Suppressor macrophage treated with lipopolysaccharide for 1 hour (primary cell): ENCODE results near the gene PRKAG2.
"Not testable (repeated sequence)": the region's sequence is repeated elsewhere in the genome, so short reads cannot be mapped to it uniquely, and the experiment has no call there.

Experiments used
- DNase-seq, 3 donors: peaks; one replicate each; pipeline ENCODE4 v3.0.0-alpha.2; 2020 to 2022

The PRKAG2 gene

DNA sequence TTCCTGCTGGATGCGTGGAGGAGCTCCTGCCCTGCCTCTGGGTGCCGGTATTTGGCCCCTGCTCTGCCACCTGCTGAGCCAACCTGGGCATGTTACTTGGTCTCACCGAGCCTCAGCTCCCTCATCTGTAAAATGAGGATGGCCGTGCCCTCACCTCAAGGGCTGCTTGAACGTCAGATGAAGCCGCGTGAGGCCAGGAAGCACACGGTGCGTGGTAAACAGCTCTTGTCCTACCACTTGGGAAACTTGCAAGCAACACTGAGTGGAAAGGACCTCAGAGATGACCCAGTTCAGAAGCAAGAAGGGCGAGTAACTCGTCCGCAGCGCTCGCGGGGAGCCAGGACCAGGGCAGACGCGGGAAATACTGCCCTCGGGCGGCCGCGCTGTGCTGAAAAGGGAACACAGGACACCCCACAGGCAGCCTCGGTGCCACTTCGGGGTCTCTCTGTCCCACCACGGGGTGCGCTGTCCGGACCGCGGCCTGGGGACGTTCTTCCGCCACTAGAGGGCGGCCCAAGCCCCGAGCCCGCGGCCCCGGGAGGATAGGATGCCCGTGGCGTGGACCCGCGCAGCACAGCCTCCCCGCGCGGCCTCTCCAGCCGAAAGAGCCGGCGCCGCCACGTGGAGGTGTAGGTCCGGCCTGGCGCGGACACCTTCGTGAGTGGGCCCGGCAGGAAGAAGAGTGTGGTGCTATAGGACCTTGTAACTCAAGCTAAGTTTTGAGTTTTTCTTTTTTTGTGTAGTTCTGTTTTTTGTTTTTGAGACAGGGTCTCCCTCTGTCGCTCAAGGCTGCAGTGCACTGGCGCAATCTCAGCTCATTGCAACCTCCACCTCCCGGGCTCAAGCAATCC, 94.1 kb downstream of the PRKAG2 start:
- DNase-seq, result peak; percentile 90 to 94 (median 93)

DNA sequence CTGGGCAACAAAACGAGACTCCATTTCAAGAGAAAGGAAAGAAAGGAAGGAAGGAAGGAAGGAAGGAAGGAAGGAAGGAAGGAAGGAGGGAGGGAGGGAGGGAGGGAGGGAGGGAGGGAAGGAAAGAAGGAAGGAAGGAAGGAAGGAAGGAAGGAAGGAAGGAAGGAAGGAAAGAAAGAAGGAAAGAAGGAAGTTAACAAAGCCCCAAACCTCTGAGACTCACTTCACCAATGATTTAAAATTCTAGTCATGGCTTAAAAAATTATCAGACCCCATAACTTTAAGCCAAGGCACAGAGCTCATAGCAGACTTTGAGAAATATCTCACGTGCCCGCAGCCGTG, 94.7 kb downstream of the PRKAG2 start:
- DNase-seq, result not testable (repeated sequence)

DNA sequence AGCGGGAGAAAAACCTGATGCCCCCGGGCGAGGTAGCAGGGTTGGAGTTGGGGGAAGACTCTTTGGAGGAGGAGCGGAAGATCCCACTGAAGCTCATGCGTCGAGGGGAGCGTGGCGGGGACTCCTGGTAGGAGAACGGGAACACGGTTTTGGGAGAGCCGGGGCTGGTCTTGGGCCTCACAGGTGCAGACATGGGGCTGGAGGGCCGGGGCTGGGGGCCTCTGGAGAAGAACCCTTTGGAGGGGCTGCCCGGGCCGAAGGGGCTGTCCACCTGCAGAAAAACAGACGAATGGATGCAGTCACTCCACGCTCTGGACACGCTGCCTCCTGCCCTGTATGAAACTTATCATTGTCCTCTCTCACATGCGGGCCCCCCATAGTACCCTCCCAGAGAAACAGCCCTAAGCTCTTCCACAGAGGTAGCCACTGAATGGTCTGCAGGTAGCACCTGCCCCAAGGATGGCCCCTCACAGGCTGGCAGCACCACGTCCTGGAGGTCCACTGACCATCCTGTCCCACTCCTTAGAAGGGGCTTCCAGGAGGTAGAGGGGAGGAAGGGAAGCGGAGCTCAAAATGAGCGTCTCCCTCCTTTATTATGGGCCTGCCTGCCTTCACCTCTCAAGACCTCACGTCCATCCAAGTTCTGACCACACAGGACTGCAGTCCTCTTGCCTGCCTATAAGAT, 95.6 kb downstream of the PRKAG2 start:
- DNase-seq, result no peak

DNA sequence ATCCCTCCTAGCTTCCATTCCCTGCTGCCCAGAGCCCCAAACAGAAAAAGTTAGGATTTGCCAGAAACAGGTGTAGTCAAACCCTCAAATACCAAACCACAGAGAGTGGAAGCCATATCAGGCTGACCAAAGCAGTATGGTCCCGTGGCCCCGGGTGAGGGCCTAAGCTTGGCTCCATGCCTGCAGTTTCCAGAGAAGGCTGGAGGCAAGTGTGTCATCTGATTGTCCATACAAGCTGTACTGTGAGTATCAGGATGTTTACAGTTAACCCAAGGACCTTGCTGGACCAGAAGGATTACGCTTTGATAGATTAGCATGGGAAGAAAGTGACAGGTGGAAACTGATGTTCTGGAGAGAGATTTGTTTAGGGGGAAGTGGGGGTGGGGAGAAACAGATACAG, 96.3 kb downstream of the PRKAG2 start:
- DNase-seq, result no peak

DNA sequence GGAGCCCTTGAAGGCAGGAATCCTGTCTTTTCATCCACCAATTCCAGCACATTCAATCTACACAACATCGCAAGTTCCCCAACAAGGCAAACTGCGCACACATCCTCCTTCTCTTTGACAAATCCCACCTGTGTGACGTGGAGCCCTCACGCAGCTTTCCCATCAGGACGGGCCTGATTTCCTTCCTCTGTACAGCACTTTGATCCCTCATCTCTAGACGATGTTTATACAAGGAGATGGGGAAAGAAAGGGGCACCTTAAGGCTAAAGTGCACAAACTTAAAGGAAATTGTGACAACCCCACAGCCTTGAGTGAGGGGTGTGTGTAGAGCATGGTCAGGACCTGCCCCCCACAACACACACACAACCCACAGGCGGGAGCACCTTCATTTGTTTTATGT, 97.2 kb downstream of the PRKAG2 start:
- DNase-seq, result no peak

DNA sequence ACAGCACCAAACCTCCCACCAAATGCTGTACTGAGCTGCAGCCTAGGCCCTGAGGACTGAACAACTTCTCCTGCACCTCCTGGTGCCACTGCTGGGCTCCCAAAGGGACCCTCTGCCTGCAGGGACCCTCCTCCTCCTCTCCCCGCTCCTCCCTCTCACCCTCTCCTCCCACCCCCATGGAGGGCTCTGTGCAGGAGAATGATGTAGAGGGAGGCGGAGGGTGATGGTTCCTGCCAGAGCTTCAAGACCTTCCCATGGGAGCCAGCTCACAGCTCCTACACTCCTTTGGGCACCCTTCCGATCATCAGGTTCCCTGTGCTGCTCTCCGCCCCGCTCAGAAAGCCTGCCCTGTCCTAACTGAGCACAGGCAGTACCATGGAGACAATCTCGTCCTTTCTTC, 97.7 kb downstream of the PRKAG2 start:
- no peak for DNase-seq

DNA sequence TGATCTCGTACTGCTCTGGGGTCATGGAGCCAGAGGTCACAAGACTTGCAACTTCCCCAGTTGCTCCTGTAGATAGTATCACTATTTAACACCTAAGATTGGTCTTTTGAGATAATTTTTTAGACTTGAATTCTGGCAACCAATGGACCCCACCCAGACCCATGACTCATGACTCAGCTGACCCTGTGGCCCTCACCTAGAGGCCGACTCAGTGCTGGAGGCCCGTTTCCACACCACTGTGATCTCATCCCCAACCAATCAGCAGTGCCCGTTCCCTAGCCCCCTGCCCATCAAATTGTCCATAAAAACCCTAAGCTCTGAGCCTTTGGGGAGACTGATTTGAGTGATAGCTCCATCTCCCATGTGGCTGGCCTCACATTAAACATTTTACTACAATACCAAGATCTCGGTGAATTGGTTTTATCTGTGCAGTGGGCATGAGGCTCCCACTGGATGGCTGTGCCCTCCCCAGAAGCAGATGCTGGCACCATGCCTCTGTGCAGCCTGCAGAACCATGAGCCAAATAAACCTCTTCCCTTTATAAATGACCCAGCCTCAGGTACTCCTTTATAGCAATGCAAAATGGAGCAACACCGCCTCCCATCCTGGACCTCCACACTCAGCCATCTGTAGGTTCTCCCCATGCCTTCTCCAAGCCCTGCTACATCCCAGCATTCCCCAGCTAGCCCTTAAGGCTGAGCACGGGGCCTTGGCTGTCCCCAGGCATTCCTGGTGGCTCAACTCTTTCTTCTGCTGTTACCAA, 98.8 kb downstream of the PRKAG2 start:
- no peak for DNase-seq

DNA sequence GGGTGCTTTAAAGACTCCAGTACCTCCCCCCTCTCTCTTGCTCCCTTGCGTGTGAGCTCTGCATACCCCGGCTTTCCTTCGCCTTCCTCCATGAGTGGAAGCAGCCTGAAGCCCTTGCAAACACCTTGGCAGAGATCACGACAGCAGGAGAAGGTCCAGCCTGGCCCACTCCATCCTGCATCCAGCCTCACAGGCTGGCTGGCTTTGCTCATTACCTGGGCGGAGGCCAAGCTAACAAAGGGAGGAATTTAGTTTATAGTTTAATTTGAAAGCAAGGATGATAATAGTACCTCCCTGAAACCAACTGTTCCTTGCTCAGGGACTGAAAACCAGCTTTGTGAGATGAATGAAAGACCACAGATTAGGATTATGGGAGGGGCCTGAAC, 99.4 kb downstream of the PRKAG2 start:
- no peak for DNase-seq

DNA sequence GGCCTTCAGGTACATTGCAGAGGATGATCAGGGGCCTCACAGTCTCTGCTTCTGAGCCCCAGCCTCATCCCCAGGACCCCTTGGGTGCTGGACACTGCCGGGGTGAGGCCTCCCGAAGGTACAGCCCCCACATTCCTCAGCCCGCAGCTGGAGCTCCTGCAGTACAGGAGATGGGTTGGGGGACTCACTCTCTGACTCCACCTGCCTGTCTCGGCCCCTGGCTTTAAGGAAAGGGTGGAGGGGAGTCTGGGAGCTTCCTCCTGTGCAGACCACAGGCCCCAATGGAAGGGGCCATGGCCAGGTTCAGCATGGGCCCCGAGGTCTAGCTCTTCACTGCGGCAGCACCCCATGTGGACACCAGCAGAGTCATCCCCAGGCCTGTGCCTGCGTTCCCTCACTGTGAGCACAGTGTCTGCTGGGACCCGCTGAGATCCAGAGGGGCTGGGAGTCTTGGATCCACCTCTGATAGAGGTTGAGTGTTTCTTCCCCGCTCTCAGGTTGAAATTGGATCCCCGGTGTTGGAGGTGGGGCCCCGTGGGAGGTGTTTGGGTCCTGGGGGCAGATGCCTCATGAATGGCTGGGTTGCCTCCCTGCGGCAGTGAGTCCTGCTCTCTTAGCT, 99.9 kb downstream of the PRKAG2 start:
- no peak for DNase-seq

DNA sequence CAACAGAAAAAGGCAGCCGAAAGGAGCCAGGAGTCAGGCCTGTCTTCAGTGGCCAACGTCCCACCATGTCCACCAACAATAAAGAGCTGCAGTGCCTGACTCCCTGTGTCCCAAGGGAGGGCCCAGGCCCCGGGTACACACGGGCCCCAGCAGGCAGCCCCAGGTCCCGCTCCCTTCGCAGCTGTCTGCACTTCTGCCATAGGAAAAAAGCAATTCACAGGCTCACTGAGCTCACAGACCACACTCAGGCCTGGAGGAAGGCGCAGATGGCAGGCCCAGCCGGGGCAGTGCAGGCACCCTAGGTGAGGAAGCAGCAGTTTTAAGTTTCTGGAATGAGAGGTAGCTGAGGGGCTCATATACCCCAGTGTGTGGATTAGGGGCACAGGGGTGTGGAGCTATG, 100.5 kb downstream of the PRKAG2 start:
- DNase-seq, result no peak

DNA sequence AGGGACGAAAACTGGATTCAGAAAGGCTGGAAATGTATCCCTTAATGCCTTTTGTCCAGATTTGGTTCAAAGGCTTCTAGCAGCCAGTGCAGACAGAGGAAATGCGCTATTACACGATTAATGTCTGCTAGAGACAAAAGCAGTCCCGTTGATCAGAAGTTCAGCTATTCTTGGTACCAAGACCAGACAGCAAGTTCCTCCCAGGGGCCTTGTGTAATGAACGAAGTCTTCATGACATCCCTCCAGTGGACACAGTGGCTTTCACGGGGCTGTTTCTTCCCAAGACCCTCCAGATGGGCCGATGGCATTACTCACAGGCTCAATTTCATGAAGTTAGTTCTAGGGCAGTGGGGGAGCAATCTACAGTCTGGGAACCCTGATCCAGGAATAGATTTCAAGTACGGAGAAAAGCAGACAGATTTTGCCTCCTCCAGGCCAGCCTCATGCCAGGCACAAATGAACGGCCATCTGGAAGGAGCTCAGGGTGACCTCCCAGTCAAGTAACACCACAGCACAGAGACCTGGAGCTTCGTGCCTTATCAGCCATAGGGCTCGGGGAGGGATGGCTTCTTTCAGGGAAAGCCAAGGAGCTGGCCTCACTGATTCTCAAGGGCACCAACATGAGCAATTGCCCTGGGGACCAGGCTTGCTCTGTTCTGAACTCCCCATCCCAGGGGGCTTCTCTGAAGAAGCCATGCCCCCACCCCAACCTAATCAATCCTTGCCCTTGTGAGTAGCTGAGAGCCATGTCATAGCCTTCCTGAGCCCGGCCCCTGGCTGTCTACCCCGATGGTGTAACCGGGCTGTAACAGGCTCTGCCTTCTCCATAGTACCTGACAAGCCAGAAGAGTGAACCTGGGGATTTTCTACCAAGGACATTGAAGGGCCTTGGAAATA, 101.1 kb downstream of the PRKAG2 start:
- DNase-seq, result no peak

DNA sequence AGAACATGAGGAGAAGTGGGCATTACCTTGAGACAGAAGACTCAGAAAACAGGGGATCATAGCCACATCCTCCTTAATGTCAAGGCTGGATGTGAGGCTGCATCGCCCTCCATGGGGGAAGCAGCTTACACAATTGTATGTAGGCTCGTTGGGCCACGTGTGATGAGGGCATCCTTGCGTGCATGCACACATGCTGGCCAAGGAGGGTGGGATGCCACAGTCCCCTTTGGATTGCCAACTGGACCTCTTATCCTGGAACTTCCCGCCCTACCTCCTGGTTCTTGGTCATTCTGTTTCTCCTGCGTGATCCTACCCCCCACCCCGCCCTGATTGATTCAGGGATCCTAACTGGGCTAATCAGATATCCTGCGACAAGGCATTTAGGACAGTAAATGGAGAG, 102.0 kb downstream of the PRKAG2 start:
- DNase-seq, result no peak

DNA sequence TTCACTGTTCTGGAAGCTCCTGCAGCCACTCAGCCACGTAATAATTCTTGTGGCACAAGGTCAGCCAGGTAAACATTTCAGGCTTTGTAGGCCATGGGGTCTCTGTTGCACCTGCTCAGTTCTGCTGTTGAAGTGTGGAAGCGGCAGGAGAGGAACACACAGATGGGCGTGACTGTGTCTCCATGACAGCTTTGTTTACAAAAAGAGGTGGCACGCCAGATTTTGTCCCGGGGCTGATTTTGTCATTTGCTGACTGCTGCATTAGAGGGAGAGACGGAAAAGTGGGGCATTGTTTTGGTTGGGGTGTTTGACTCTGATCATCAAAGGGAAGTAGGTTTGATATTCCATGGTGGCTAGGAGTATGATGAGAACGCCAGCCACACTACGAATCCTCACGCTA, 103.1 kb downstream of the PRKAG2 start:
- no peak for DNase-seq

DNA sequence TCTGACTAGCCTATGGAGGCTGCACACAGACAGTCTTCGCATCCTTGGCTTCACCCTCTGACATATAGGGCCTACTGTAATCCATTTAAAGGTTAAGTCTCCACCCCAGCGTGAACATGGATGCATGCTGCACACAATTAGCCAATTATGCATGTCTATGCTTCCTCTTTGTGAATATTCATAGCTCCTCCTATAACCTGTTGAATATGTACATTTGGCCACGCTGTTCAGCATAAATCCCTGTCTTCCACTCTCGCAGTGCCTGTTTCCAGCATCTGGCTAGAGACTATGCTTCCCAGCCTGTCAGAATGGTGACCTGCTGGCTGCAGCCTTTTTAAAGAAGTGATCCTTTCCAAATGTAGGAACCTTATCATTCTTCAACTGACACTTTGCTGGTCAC, 106.7 kb downstream of the PRKAG2 start:
- no peak for DNase-seq

DNA sequence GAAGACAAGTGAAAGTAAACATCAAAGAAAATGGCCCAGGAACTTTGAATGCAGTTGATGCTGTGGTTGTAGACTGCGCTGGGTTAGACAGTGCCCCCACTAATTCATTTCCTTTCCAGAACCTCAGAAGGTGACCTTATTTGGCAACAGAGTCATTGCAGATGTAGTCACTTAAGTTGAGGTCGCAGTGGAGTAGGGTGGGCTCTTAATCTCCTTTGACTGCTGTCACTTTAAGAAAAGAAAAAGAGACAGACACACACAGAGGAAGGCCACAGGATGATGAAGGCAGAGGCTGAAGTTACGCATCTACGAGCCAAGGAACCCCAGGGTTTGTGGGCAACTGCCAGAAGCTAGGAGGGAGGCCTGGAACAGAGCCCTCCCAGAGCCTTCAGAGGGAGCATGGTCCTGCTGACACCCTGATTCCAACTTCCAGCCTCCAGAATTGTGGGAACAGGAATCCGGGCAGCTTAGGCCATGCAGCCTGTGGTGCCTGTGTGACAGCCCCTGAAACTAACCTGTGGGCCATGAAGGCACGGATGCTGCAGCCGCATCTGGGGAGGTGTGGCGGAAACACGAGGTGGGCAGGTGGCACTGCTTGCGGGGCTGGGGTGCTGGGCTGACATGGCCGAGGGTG, 107.6 kb downstream of the PRKAG2 start:
- DNase-seq, result no peak

DNA sequence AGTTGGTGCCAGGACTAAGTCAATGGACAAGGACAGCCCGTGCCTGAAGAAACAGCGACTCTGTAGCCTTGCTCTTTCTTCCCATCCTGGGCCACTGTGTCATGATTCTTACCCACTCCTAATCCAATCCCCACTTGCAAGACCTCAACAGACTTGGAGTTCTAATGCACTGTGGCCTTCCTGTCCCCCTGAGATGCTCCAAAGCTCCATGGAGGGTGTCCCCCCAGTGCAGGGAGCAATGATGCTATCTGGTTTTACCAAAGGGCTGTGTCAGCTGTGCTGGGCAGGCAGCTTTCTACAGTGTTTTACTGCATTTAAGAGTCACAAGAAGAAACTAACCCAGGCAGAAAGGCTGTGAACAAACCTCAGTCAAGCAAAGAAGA, 108.1 kb downstream of the PRKAG2 start:
- DNase-seq, result no peak

DNA sequence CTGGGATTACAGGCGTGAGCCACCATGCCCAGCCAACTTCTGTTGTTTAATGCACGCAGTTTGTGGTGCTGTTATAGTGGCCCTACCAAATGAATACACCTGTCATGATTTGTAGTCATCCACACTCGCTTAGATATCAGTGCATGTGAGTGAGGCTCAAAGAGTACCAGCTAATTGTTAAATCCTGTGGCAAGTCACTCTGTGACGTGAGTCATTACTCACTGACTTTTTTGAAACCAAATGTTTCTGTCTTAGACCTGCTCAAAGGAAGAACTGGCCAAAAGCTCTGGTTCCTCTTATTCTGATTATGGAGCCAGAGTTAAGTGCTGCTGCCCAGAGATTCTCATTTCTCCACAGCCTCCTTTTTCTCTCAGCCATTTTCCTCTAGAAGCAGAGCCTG, 109.4 kb downstream of the PRKAG2 start:
- peak in 1 of 3 donors; percentile 78 for DNase-seq

DNA sequence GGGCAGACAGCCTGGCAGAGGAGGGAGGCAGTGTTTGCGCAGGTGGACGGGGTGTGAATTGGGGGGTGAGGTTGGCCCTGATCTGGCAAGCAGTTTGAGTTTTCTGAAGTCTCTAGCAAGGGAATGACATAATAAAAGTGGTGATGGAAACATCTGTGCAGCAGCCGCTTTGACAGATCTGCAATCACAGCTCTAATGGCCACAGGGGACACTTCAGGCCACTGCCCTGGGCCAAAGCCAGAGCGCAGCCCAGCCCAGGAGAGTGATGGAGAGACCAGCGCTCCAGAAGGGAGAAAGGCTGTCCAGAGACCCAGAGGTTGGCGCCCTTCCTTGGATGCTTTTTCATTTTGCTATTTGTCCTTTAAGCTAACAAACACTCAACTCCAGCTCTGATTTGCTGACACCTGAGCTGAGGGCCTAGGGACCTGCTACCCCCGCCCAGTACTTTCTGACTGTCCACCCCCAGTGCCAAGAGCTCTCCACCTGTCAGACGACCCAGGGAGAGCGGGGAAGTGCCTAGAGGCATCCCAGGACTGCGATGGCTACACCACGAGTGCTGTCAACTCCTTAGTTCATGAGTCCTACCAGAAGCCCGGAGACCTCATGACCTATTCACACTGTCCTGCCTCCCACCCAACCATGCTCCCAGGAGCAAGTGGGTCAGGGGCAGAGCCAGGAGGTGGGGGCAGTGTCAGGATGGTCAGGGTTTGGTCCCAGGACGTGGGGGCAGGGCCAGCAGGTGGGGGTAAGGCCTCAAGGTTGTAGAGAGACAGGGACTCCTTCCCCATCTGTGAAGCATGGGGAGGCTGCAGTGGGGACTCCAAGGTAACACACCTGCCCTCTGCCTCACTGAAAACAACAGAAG, 112.6 kb downstream of the PRKAG2 start:
- no peak for DNase-seq

DNA sequence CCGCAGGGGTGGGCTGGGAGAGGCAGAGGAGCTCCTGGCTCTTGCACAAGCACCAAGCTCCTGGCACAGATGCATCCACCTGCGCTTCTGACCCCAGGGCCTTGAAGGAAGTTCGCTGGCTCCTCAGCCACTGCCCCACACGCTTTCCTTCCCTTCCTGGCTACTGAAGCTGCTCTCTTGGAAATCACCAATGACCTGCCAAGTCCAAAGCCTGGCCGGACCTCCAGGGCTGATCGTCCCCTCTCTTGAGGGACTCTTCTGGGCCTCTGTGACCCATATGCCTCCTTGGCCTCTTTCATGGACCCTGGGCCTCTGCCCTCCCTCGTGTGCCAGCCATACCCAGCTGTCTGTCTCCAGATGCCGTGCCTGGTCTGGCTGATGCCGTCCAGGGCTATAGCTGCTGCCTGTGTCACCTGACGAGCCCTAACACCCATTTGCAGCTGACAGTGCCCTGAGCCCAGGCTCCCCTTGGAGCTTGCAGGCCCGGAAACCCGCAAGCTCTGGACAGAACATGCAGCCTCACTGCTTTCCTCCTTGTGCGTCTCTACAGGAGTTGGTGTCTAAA, 113.4 kb downstream of the PRKAG2 start:
- no peak for DNase-seq

DNA sequence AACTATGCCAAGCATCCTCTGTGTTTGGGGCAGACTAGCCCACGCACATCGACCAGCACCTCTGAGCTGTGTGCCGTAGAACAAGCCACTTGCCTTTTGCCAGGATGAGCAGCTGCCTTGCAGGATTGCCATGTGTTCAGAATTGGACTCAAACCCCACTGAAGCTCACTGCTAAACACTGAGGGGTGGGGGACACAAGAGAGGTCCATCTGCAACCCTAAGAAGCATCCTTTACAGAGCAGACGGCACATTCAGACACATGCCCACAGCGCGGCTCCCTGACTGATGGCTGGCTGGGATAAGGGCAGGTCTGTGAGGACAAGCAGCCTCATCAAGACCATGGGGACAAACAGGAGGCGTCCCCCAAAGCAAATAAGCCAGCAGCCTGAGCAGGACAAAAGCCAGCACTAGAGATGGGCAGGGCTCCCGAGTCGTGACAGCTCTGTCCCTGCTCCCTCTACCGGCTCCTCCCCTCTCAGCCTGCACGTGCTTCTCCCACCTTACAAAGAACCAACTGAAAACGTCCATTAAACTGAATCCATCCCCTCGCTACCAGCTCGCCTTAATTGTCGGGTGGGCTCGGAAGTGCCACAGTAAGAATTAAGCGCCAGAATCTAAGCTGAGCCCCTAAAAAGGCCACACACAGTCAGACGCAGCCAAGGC, 114.2 kb downstream of the PRKAG2 start:
- no peak for DNase-seq
